ENCODE data around the gene HECW1.
A peak's percentile ranks its signal among the peaks of the same experiment; 100 is the strongest.

HECW1 gene

GRCh38 chr7:43475983-43476382 lies 363.5 kb downstream of the HECW1 start:
- Histone ChIP-seq H2BK5ac (ENCODE audit: low read depth, low read length, poor library complexity, severe bottlenecking) (no peak overlapping the region), H2BK120ac (ENCODE audit: low read depth, low read length) (no peak overlapping the region), H3K9ac (ENCODE audit: low read length) (no peak overlapping the region), H3K14ac (ENCODE audit: low read length in 2 of 2) (no peak overlapping the region), H3K9me3 (ENCODE audit: control insufficient read depth, low read length) (no peaks in the 10 kb centered on the region), H3K4me2 (ENCODE audit: low read length, poor library complexity, severe bottlenecking) (no peak overlapping the region), H4K8ac (ENCODE audit: low read length) (no peak overlapping the region), H3K4ac (ENCODE audit: low read depth in 1 of 2, low read length in 2 of 2) (no peak overlapping the region), H3K27me3 (ENCODE audit: control insufficient read depth in 1 of 2, insufficient read depth in 1 of 2, low read length in 2 of 2) (no peaks in the 10 kb centered on the region), H3K18ac (ENCODE audit: low read depth in 1 of 2, low read length in 2 of 2) (no peak overlapping the region), H3K23ac (ENCODE audit: low read length in 2 of 2) (no peak overlapping the region), H3K4me3 (ENCODE audit: insufficient read depth in 1 of 2, low read depth in 1 of 2, low read length in 2 of 2) (no peak overlapping the region), H2AK5ac (ENCODE audit: low read length, severe bottlenecking) (no peak overlapping the region), H2AFZ (ENCODE audit: low read depth, low read length) (no peak overlapping the region), H2BK12ac (ENCODE audit: low read length in 2 of 2) (no peak overlapping the region), H4K91ac (ENCODE audit: low read length) (no peak overlapping the region), H3K4me1 (ENCODE audit: control insufficient read depth, insufficient read depth, low read depth, low read length) (peaks cover 2% of the 10 kb centered on the region), H3K36me3 (ENCODE audit: control insufficient read depth in 1 of 2, insufficient read depth in 2 of 2, low read depth in 1 of 2, low read length in 2 of 2) (peaks cover 0 to 2% of the 10 kb centered on the region in 2 experiments), H3K79me1 (replicated peaks; ENCODE audit: low read length, poor library complexity, severe bottlenecking) (no peaks in the 10 kb centered on the region), H2BK15ac (ENCODE audit: low read depth, poor library complexity, severe bottlenecking) (no peak overlapping the region), H3K27ac (ENCODE audit: low read length, poor library complexity, severe bottlenecking) (no peak overlapping the region)
- DNase-seq, result no peak
- 100% methylated on average over 1 of the region's 1 CpG for WGBS

- Histone ChIP-seq H3K4me1 (ENCODE audit: control insufficient read depth, insufficient read depth, low read depth, low read length) (peaks cover 3% of the 10 kb centered on the region), H2BK120ac (ENCODE audit: low read depth, low read length) (no peak overlapping the region), H3K9ac (ENCODE audit: low read length) (no peak overlapping the region), H4K91ac (ENCODE audit: low read length) (no peak overlapping the region), H3K18ac (ENCODE audit: low read depth in 1 of 2, low read length in 2 of 2) (no peak overlapping the region), H2BK12ac (ENCODE audit: low read length in 2 of 2) (no peak overlapping the region), H3K79me1 (replicated peaks; ENCODE audit: low read length, poor library complexity, severe bottlenecking) (no peaks in the 10 kb centered on the region), H3K23ac (ENCODE audit: low read length in 2 of 2) (no peak overlapping the region), H3K4ac (ENCODE audit: low read depth in 1 of 2, low read length in 2 of 2) (no peak overlapping the region), H3K36me3 (ENCODE audit: control insufficient read depth in 1 of 2, insufficient read depth in 2 of 2, low read depth in 1 of 2, low read length in 2 of 2) (peaks cover 0 to 2% of the 10 kb centered on the region in 2 experiments), H3K4me2 (ENCODE audit: low read length, poor library complexity, severe bottlenecking) (no peak overlapping the region), H4K8ac (ENCODE audit: low read length) (no peak overlapping the region), H3K14ac (ENCODE audit: low read length in 2 of 2) (no peak overlapping the region), H2AK5ac (ENCODE audit: low read length, severe bottlenecking) (no peak overlapping the region), H2BK5ac (ENCODE audit: low read depth, low read length, poor library complexity, severe bottlenecking) (no peak overlapping the region), H3K27me3 (ENCODE audit: control insufficient read depth in 1 of 2, insufficient read depth in 1 of 2, low read length in 2 of 2) (no peaks in the 10 kb centered on the region), H2BK15ac (ENCODE audit: low read depth, poor library complexity, severe bottlenecking) (no peak overlapping the region), H3K27ac (ENCODE audit: low read length, poor library complexity, severe bottlenecking) (no peak overlapping the region), H3K9me3 (ENCODE audit: control insufficient read depth, low read length) (no peaks in the 10 kb centered on the region), H2AFZ (ENCODE audit: low read depth, low read length) (no peak overlapping the region), H3K4me3 (ENCODE audit: insufficient read depth in 1 of 2, low read depth in 1 of 2, low read length in 2 of 2) (no peak overlapping the region)
- DNase-seq, result no peak
- no CpG with 5 or more reads among the region's 2 CpGs for WGBS
Measured at GRCh38 chr7:43476896-43477295, 364.4 kb downstream of the HECW1 start.

- Histone ChIP-seq H3K27ac (ENCODE audit: low read length, poor library complexity, severe bottlenecking) (no peak overlapping the region), H2BK120ac (ENCODE audit: low read depth, low read length) (no peak overlapping the region), H3K27me3 (ENCODE audit: control insufficient read depth in 1 of 2, insufficient read depth in 1 of 2, low read length in 2 of 2) (no peaks in the 10 kb centered on the region), H3K14ac (ENCODE audit: low read length in 2 of 2) (no peak overlapping the region), H3K4ac (ENCODE audit: low read depth in 1 of 2, low read length in 2 of 2) (no peak overlapping the region), H3K36me3 (ENCODE audit: control insufficient read depth in 1 of 2, insufficient read depth in 2 of 2, low read depth in 1 of 2, low read length in 2 of 2) (peaks cover 0 to 2% of the 10 kb centered on the region in 2 experiments), H2AK5ac (ENCODE audit: low read length, severe bottlenecking) (no peak overlapping the region), H4K91ac (ENCODE audit: low read length) (no peak overlapping the region), H2BK12ac (ENCODE audit: low read length in 2 of 2) (no peak overlapping the region), H2BK5ac (ENCODE audit: low read depth, low read length, poor library complexity, severe bottlenecking) (no peak overlapping the region), H3K23ac (ENCODE audit: low read length in 2 of 2) (no peak overlapping the region), H3K9ac (ENCODE audit: low read length) (no peak overlapping the region), H3K4me1 (ENCODE audit: control insufficient read depth, insufficient read depth, low read depth, low read length) (peaks cover 12% of the 10 kb centered on the region), H3K18ac (ENCODE audit: low read depth in 1 of 2, low read length in 2 of 2) (no peak overlapping the region), H3K4me3 (ENCODE audit: insufficient read depth in 1 of 2, low read depth in 1 of 2, low read length in 2 of 2) (no peak overlapping the region), H3K9me3 (ENCODE audit: control insufficient read depth, low read length) (no peaks in the 10 kb centered on the region), H2AFZ (ENCODE audit: low read depth, low read length) (no peak overlapping the region), H2BK15ac (ENCODE audit: low read depth, poor library complexity, severe bottlenecking) (no peak overlapping the region), H3K4me2 (ENCODE audit: low read length, poor library complexity, severe bottlenecking) (no peak overlapping the region), H4K8ac (ENCODE audit: low read length) (no peak overlapping the region), H3K79me1 (replicated peaks; ENCODE audit: low read length, poor library complexity, severe bottlenecking) (no peaks in the 10 kb centered on the region)
- no peak for DNase-seq
- WGBS, result 84% methylated on average over 5 of the region's 6 CpGs
Measured at GRCh38 chr7:43479042-43479441, 366.6 kb downstream of the HECW1 start.

- Histone ChIP-seq H3K4ac (ENCODE audit: low read depth in 1 of 2, low read length in 2 of 2) (no peak overlapping the region), H4K91ac (ENCODE audit: low read length) (no peak overlapping the region), H4K8ac (ENCODE audit: low read length) (no peak overlapping the region), H3K36me3 (ENCODE audit: control insufficient read depth in 1 of 2, insufficient read depth in 2 of 2, low read depth in 1 of 2, low read length in 2 of 2) (peaks cover 0 to 2% of the 10 kb centered on the region in 2 experiments), H3K23ac (ENCODE audit: low read length in 2 of 2) (no peak overlapping the region), H3K9ac (ENCODE audit: low read length) (no peak overlapping the region), H3K27me3 (ENCODE audit: control insufficient read depth in 1 of 2, insufficient read depth in 1 of 2, low read length in 2 of 2) (no peaks in the 10 kb centered on the region), H2BK5ac (ENCODE audit: low read depth, low read length, poor library complexity, severe bottlenecking) (no peak overlapping the region), H3K14ac (ENCODE audit: low read length in 2 of 2) (no peak overlapping the region), H2BK15ac (ENCODE audit: low read depth, poor library complexity, severe bottlenecking) (no peak overlapping the region), H2AK5ac (ENCODE audit: low read length, severe bottlenecking) (peak overlapping the region; percentile 8), H2AFZ (ENCODE audit: low read depth, low read length) (no peak overlapping the region), H3K9me3 (ENCODE audit: control insufficient read depth, low read length) (no peaks in the 10 kb centered on the region), H3K18ac (ENCODE audit: low read depth in 1 of 2, low read length in 2 of 2) (no peak overlapping the region), H3K4me2 (ENCODE audit: low read length, poor library complexity, severe bottlenecking) (no peak overlapping the region), H3K4me3 (ENCODE audit: insufficient read depth in 1 of 2, low read depth in 1 of 2, low read length in 2 of 2) (no peak overlapping the region), H3K79me1 (replicated peaks; ENCODE audit: low read length, poor library complexity, severe bottlenecking) (no peaks in the 10 kb centered on the region), H3K27ac (ENCODE audit: low read length, poor library complexity, severe bottlenecking) (no peak overlapping the region), H2BK120ac (ENCODE audit: low read depth, low read length) (no peak overlapping the region), H3K4me1 (ENCODE audit: control insufficient read depth, insufficient read depth, low read depth, low read length) (peaks cover 13% of the 10 kb centered on the region), H2BK12ac (ENCODE audit: low read length in 2 of 2) (no peak overlapping the region)
- no peak for DNase-seq
- WGBS, result 91% methylated on average over 14 of the region's 14 CpGs
Measured at GRCh38 chr7:43479543-43479942, 367.1 kb downstream of the HECW1 start.
